ENCODE results near the gene SERPINA5. TPM values are rescaled to one million over a fixed set of nuclear protein-coding genes. Genes with fewer than 3 reads are reported as not detected.
"Not testable (repeated sequence)": the region's sequence is repeated elsewhere in the genome, so short reads cannot be mapped to it uniquely, and the experiment has no call there.

SERPINA5 gene
- total RNA-seq, 4 donors from 2014 or later = 0.76 to 4.5 (median 1.9) TPM; not detected in 1

GRCh38 chr14:94574336-94574735 is 6.9 kb upstream of the SERPINA5 start:
- Histone ChIP-seq H3K27ac (no peak overlapping the region), H3K27me3 (no peaks in the 10 kb centered on the region), H3K36me3 (no peaks in the 10 kb centered on the region), H3K9me3 (no peaks in the 10 kb centered on the region), H3K4me3 (no peak overlapping the region), H3K4me1 (no peaks in the 10 kb centered on the region)
- 88% methylated on average over 3 of the region's 3 CpGs for WGBS
- no peak for TF ChIP-seq POLR2A (IDR thresholded peaks at IDR 0.05)
- no peak for TF ChIP-seq POLR2AphosphoS5 (IDR thresholded peaks at IDR 0.05)
- no peak for TF ChIP-seq CTCF (IDR thresholded peaks at IDR 0.05)
- TF ChIP-seq EP300 (IDR thresholded peaks at IDR 0.05) = no peak
- DNase-seq (ENCODE audit: low spot score in 2 of 2) = no peak

- Histone ChIP-seq H3K27me3 (no peaks in the 10 kb centered on the region), H3K9me3 (no peaks in the 10 kb centered on the region), H3K4me1 (peaks cover 6% of the 10 kb centered on the region), H3K36me3 (no peaks in the 10 kb centered on the region), H3K27ac (no peak overlapping the region), H3K4me3 (no peak overlapping the region)
- DNase-seq (ENCODE audit: low spot score in 2 of 2) = no peak
- WGBS = 81% methylated on average over 3 of the region's 5 CpGs
- TF ChIP-seq POLR2A (IDR thresholded peaks at IDR 0.05) (no peak), POLR2AphosphoS5 (IDR thresholded peaks at IDR 0.05) (no peak), EP300 (IDR thresholded peaks at IDR 0.05) (no peak), CTCF (IDR thresholded peaks at IDR 0.05) (no peak)
Observed at GRCh38 chr14:94575730-94576585, 5.3 kb upstream of the SERPINA5 start.

- not testable (repeated sequence) for DNase-seq (ENCODE audit: low spot score in 2 of 2); H3K27me3 ChIP-seq; H3K4me3 ChIP-seq; H3K4me1 ChIP-seq; H3K27ac ChIP-seq; H3K9me3 ChIP-seq; H3K36me3 ChIP-seq
Observed at GRCh38 chr14:94577472-94577871, 3.8 kb upstream of the SERPINA5 start.

- H3K36me3 ChIP-seq = no peaks in the 10 kb centered on the region
- TF ChIP-seq CTCF (IDR thresholded peaks at IDR 0.05) (no peak), POLR2AphosphoS5 (IDR thresholded peaks at IDR 0.05) (no peak), POLR2A (IDR thresholded peaks at IDR 0.05) (no peak), EP300 (IDR thresholded peaks at IDR 0.05) (no peak)
- no peak overlapping the region for H3K27ac ChIP-seq
- peaks cover 10% of the 10 kb centered on the region for H3K4me1 ChIP-seq
- H3K4me3 ChIP-seq = no peak overlapping the region
- WGBS = 93% methylated on average over 6 of the region's 6 CpGs
- no peak for DNase-seq (ENCODE audit: low spot score in 2 of 2)
- no peaks in the 10 kb centered on the region for H3K9me3 ChIP-seq
- no peaks in the 10 kb centered on the region for H3K27me3 ChIP-seq
Observed at GRCh38 chr14:94578712-94579111, 2.5 kb upstream of the SERPINA5 start.

GRCh38 chr14:94582199-94582750 is 1.0 kb downstream of the SERPINA5 start:
- Histone ChIP-seq H3K36me3 (no peaks in the 10 kb centered on the region), H3K4me3 (no peak overlapping the region), H3K27me3 (no peaks in the 10 kb centered on the region), H3K9me3 (no peaks in the 10 kb centered on the region), H3K4me1 (peaks cover 10% of the 10 kb centered on the region), H3K27ac (peak overlapping the region; percentile 35)
- TF ChIP-seq CTCF (IDR thresholded peaks at IDR 0.05) (no peak), EP300 (IDR thresholded peaks at IDR 0.05) (no peak), POLR2AphosphoS5 (IDR thresholded peaks at IDR 0.05) (no peak), POLR2A (IDR thresholded peaks at IDR 0.05) (no peak)
- DNase-seq (ENCODE audit: low spot score in 2 of 2) = no peak
- 66% methylated on average over 7 of the region's 7 CpGs for WGBS
